NB4 (cell line): Measurements from ENCODE around the gene LPAR2.

Experiments used
- POLR2A ChIP-seq: IDR thresholded peaks from 2 replicates; pipeline ENCODE4 v1.6.1; 2011; ENCODE audit warnings: mild to moderate bottlenecking; ENCODE audit not compliant: insufficient read length; ENCODE audit errors: extremely low read depth
- TF ChIP-seq, protein P1 (sequence below): IDR thresholded peaks from one replicate; pipeline ENCODE4 v1.5.1; 2012; ENCODE audit warnings: low read depth, low read length

GRCh38 chr19:19670070-19670551, 42.1 kb upstream of the LPAR2 start:
- TF ChIP-seq POLR2A, result no peak
- TF ChIP-seq, protein P1, sequence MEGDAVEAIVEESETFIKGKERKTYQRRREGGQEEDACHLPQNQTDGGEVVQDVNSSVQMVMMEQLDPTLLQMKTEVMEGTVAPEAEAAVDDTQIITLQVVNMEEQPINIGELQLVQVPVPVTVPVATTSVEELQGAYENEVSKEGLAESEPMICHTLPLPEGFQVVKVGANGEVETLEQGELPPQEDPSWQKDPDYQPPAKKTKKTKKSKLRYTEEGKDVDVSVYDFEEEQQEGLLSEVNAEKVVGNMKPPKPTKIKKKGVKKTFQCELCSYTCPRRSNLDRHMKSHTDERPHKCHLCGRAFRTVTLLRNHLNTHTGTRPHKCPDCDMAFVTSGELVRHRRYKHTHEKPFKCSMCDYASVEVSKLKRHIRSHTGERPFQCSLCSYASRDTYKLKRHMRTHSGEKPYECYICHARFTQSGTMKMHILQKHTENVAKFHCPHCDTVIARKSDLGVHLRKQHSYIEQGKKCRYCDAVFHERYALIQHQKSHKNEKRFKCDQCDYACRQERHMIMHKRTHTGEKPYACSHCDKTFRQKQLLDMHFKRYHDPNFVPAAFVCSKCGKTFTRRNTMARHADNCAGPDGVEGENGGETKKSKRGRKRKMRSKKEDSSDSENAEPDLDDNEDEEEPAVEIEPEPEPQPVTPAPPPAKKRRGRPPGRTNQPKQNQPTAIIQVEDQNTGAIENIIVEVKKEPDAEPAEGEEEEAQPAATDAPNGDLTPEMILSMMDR, result no peak
